Measurements from ENCODE around the gene PRKCE. TPM values are rescaled to one million over a fixed set of nuclear protein-coding genes. Genes with fewer than 3 reads are reported as not detected.

PRKCE gene
- total RNA-seq, 1 experiment from 2014 or later = 14.8 TPM

DNA sequence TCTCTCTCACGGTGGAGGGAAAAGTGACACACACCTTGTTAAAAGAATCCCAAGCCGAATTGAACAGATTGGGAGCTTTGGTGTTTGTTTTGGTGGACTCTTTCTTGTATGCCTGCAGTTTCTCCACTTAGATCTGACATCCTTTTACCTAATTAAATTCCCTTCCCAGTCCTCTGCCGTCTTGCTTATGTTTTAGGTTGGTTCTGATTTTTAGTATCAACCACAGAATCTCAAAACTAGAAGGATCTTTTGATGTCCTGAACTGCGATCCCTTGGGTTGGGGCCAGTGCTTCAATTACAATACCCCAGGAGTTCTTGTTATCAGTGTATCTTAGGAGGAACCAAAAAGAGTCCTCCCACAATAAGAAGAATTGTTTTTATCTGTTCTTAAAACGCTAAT is 112.3 kb downstream of the PRKCE start:
- ChIA-PET POLR2A (no interaction called here), RAD21 (ENCODE audit: low non-redundant PET in 1 of 2, low total read pairs in 2 of 2, uncharacterized antibody in 2 of 2, unreplicated experiment in 2 of 2) (no interaction called here), CTCF (interaction anchor here (2.0 kb wide), 1 partner anchor 15 kb away, joined by 6 read pairs; no protein-coding TSS in a partner anchor)
- H3K4me2 ChIP-seq (ENCODE audit: low read length) = no peak overlapping the region
- 0 out of 2 replicates have a peak, but pooled peaks cover 5% of the 10 kb centered on the region for H3K79me2 ChIP-seq (ENCODE audit: insufficient read depth, low read length)
- H3K9me2 ChIP-seq (ENCODE audit: insufficient read depth) = no peaks in the 10 kb centered on the region
- no peak overlapping the region for H3K27ac ChIP-seq (ENCODE audit: low read depth, low read length)
- H3K4me3 ChIP-seq (replicated peaks in 1 of 2; ENCODE audit: low read depth in 1 of 2, low read length in 2 of 2) = no peak overlapping the region
- no peaks in the 10 kb centered on the region for H3K4me1 ChIP-seq (ENCODE audit: control insufficient read depth in 1 of 2, insufficient read depth in 2 of 2, low read length in 2 of 2)
- DNase-seq (ENCODE audit: low read depth, low spot score) (no peak), ATAC-seq (no peak)
- BruUV-seq (replicated peaks) = no TSS peak
- H3K9ac ChIP-seq (ENCODE audit: low read length) = no peak overlapping the region
- H3K9me3 ChIP-seq (ENCODE audit: control insufficient read depth in 1 of 2, insufficient read depth in 1 of 2, low read depth in 1 of 2, low read length in 2 of 2) = no peaks in the 10 kb centered on the region
- intact Hi-C loops (cut with micrococcal nuclease) = no loop called here
- H3K36me3 ChIP-seq (ENCODE audit: control insufficient read depth in 1 of 2, insufficient read depth in 2 of 2, low read length in 2 of 2) = no peaks in the 10 kb centered on the region
- no peaks in the 10 kb centered on the region for H3K27me3 ChIP-seq (ENCODE audit: insufficient read depth, low read length)
- no peaks in the 10 kb centered on the region for H4K20me1 ChIP-seq (ENCODE audit: insufficient read depth)
- TF ChIP-seq CTCF (IDR thresholded peaks at IDR 0.05 in 2 of 3, conservative IDR thresholded peaks at IDR 0.05 in 1 of 3; ENCODE audit: borderline replicate concordance in 1 of 3, insufficient read depth in 1 of 3, low read depth in 2 of 3, low read length in 2 of 3) (no peak), POLR2AphosphoS5 (IDR thresholded peaks at IDR 0.05; ENCODE audit: low read depth, low read length) (no peak), POLR2A (IDR thresholded peaks at IDR 0.05; ENCODE audit: borderline replicate concordance, extremely low read depth, insufficient read depth, insufficient read length) (no peak), ZFX (IDR thresholded peaks at IDR 0.05) (no peak)
- TF ChIP-seq, protein P1, sequence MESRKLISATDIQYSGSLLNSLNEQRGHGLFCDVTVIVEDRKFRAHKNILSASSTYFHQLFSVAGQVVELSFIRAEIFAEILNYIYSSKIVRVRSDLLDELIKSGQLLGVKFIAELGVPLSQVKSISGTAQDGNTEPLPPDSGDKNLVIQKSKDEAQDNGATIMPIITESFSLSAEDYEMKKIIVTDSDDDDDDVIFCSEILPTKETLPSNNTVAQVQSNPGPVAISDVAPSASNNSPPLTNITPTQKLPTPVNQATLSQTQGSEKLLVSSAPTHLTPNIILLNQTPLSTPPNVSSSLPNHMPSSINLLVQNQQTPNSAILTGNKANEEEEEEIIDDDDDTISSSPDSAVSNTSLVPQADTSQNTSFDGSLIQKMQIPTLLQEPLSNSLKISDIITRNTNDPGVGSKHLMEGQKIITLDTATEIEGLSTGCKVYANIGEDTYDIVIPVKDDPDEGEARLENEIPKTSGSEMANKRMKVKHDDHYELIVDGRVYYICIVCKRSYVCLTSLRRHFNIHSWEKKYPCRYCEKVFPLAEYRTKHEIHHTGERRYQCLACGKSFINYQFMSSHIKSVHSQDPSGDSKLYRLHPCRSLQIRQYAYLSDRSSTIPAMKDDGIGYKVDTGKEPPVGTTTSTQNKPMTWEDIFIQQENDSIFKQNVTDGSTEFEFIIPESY (IDR thresholded peaks at IDR 0.05; ENCODE audit: extremely low read depth, insufficient replicate concordance, low read length) = no peak
- TF ChIP-seq, protein P2, sequence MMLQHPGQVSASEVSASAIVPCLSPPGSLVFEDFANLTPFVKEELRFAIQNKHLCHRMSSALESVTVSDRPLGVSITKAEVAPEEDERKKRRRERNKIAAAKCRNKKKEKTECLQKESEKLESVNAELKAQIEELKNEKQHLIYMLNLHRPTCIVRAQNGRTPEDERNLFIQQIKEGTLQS (IDR thresholded peaks at IDR 0.05) = no peak
- TF ChIP-seq, protein P3, sequence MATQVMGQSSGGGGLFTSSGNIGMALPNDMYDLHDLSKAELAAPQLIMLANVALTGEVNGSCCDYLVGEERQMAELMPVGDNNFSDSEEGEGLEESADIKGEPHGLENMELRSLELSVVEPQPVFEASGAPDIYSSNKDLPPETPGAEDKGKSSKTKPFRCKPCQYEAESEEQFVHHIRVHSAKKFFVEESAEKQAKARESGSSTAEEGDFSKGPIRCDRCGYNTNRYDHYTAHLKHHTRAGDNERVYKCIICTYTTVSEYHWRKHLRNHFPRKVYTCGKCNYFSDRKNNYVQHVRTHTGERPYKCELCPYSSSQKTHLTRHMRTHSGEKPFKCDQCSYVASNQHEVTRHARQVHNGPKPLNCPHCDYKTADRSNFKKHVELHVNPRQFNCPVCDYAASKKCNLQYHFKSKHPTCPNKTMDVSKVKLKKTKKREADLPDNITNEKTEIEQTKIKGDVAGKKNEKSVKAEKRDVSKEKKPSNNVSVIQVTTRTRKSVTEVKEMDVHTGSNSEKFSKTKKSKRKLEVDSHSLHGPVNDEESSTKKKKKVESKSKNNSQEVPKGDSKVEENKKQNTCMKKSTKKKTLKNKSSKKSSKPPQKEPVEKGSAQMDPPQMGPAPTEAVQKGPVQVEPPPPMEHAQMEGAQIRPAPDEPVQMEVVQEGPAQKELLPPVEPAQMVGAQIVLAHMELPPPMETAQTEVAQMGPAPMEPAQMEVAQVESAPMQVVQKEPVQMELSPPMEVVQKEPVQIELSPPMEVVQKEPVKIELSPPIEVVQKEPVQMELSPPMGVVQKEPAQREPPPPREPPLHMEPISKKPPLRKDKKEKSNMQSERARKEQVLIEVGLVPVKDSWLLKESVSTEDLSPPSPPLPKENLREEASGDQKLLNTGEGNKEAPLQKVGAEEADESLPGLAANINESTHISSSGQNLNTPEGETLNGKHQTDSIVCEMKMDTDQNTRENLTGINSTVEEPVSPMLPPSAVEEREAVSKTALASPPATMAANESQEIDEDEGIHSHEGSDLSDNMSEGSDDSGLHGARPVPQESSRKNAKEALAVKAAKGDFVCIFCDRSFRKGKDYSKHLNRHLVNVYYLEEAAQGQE (IDR thresholded peaks at IDR 0.05; ENCODE audit: low read depth) = no peak
- TF ChIP-seq, protein P4, sequence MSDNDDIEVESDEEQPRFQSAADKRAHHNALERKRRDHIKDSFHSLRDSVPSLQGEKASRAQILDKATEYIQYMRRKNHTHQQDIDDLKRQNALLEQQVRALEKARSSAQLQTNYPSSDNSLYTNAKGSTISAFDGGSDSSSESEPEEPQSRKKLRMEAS (IDR thresholded peaks at IDR 0.05) = no peak
- no peak overlapping the region for H2AFZ ChIP-seq (ENCODE audit: low read depth, low read length, poor library complexity, severe bottlenecking)
